Measurements from ENCODE around the gene FAM13A. TPM values are rescaled to one million over a fixed set of nuclear protein-coding genes. Genes with fewer than 3 reads are reported as not detected.
A peak's percentile ranks its signal among the peaks of the same experiment; 100 is the strongest.

Gene FAM13A
- total and polyA plus RNA-seq, 4 experiments from 2014 or later, result 9.6 to 19.7 (median 13.0) TPM

- intact Hi-C loops (cut with micrococcal nuclease), result no loop called here
- H3K9me3 Mint-ChIP-seq, result no peaks in the 10 kb centered on the region
- peaks cover 38 to 56% of the 10 kb centered on the region in 2 donors for H3K36me3 Mint-ChIP-seq
- H3K4me3 ChIP-seq (ENCODE audit: low read length in 2 of 2), result no peak overlapping the region
- ChIA-PET POLR2A (ENCODE audit: partially characterized antibody) (interaction anchor here (1.2 kb wide), 1 partner anchor 9 kb away, joined by 3 read pairs; no protein-coding TSS in a partner anchor), CTCF (ENCODE audit: partially characterized antibody) (interaction anchor here (1.8 kb wide), 1 partner anchor 207 kb away, joined by 5 read pairs; no protein-coding TSS in a partner anchor)
- H3K4me1 ChIP-seq (ENCODE audit: insufficient read depth, low read length), result no peaks in the 10 kb centered on the region
- no peak for DNase-seq
- no peak overlapping the region for H3K27ac ChIP-seq (ENCODE audit: low read depth, low read length)
- no peaks in the 10 kb centered on the region for H3K27me3 ChIP-seq (ENCODE audit: insufficient read depth, low read length)
- no peaks in the 10 kb centered on the region for H3K4me1 Mint-ChIP-seq
- H3K9me3 ChIP-seq (ENCODE audit: control insufficient read depth in 1 of 2, low read length in 2 of 2), result no peaks in the 10 kb centered on the region
- no peaks in the 10 kb centered on the region for H3K27me3 Mint-ChIP-seq
- H3K4me3 Mint-ChIP-seq, result no peak overlapping the region
- no peak overlapping the region for H3K27ac Mint-ChIP-seq
- peaks cover 15% of the 10 kb centered on the region for H3K36me3 ChIP-seq (ENCODE audit: insufficient read depth, low read length)
Measured at GRCh38 chr4:88747351-88747750, 309.6 kb downstream of the FAM13A start.

GRCh38 chr4:88746206-88746605 is 310.8 kb downstream of the FAM13A start:
- H3K27ac Mint-ChIP-seq, result no peak overlapping the region
- H3K9me3 Mint-ChIP-seq, result no peaks in the 10 kb centered on the region
- ChIA-PET POLR2A (ENCODE audit: partially characterized antibody) (interaction anchor here (1.2 kb wide), 1 partner anchor 8 kb away, joined by 3 read pairs; no protein-coding TSS in a partner anchor), CTCF (ENCODE audit: partially characterized antibody) (interaction anchor here (1.8 kb wide), 1 partner anchor 206 kb away, joined by 5 read pairs; no protein-coding TSS in a partner anchor)
- H3K4me3 ChIP-seq (ENCODE audit: low read length in 2 of 2), result no peak overlapping the region
- intact Hi-C loops (cut with micrococcal nuclease), result no loop called here
- peaks cover 38 to 46% of the 10 kb centered on the region in 2 donors for H3K36me3 Mint-ChIP-seq
- H3K27me3 ChIP-seq (ENCODE audit: insufficient read depth, low read length), result no peaks in the 10 kb centered on the region
- no peak for DNase-seq
- no peaks in the 10 kb centered on the region for H3K9me3 ChIP-seq (ENCODE audit: control insufficient read depth in 1 of 2, low read length in 2 of 2)
- H3K4me3 Mint-ChIP-seq, result no peak overlapping the region
- H3K36me3 ChIP-seq (ENCODE audit: insufficient read depth, low read length), result peaks cover 15% of the 10 kb centered on the region
- no peak overlapping the region for H3K27ac ChIP-seq (ENCODE audit: low read depth, low read length)
- no peaks in the 10 kb centered on the region for H3K27me3 Mint-ChIP-seq
- no peaks in the 10 kb centered on the region for H3K4me1 ChIP-seq (ENCODE audit: insufficient read depth, low read length)
- peaks cover 0 to 2% (median 0%) of the 10 kb centered on the region in 4 donors for H3K4me1 Mint-ChIP-seq

- no peaks in the 10 kb centered on the region for H3K9me3 Mint-ChIP-seq
- H3K4me1 ChIP-seq (ENCODE audit: insufficient read depth, low read length), result no peaks in the 10 kb centered on the region
- H3K36me3 ChIP-seq (ENCODE audit: insufficient read depth, low read length), result peaks cover 15% of the 10 kb centered on the region
- H3K4me1 Mint-ChIP-seq, result peaks cover 0 to 2% (median 0%) of the 10 kb centered on the region in 4 donors
- CTCF ChIA-PET (ENCODE audit: partially characterized antibody), result interaction anchor here (1.3 to 1.8 kb wide), 2 partner anchors 9 to 205 kb away, joined by 3 to 5 read pairs; no protein-coding TSS in a partner anchor
- H3K36me3 Mint-ChIP-seq, result peaks cover 38 to 44% of the 10 kb centered on the region in 2 donors
- H3K4me3 Mint-ChIP-seq, result no peak overlapping the region
- no peaks in the 10 kb centered on the region for H3K27me3 ChIP-seq (ENCODE audit: insufficient read depth, low read length)
- intact Hi-C loops (cut with micrococcal nuclease), result no loop called here
- no peak overlapping the region for H3K4me3 ChIP-seq (ENCODE audit: low read length in 2 of 2)
- H3K27ac Mint-ChIP-seq, result peak overlapping the region in 1 of 7 donors; percentile 1
- no peak overlapping the region for H3K27ac ChIP-seq (ENCODE audit: low read depth, low read length)
- DNase-seq, result no peak
- POLR2A ChIA-PET (ENCODE audit: partially characterized antibody), result no interaction called here
- H3K27me3 Mint-ChIP-seq, result no peaks in the 10 kb centered on the region
- no peaks in the 10 kb centered on the region for H3K9me3 ChIP-seq (ENCODE audit: control insufficient read depth in 1 of 2, low read length in 2 of 2)
Measured at GRCh38 chr4:88745581-88746163, 311.3 kb downstream of the FAM13A start.

GRCh38 chr4:88745175-88745574 is 311.8 kb downstream of the FAM13A start:
- peaks cover 0 to 2% (median 0%) of the 10 kb centered on the region in 4 donors for H3K4me1 Mint-ChIP-seq
- H3K36me3 ChIP-seq (ENCODE audit: insufficient read depth, low read length), result peaks cover 15% of the 10 kb centered on the region
- H3K27me3 Mint-ChIP-seq, result no peaks in the 10 kb centered on the region
- DNase-seq, result no peak
- no peaks in the 10 kb centered on the region for H3K27me3 ChIP-seq (ENCODE audit: insufficient read depth, low read length)
- no peak overlapping the region for H3K4me3 ChIP-seq (ENCODE audit: low read length in 2 of 2)
- peak overlapping the region in 1 of 7 donors; percentile 1 for H3K27ac Mint-ChIP-seq
- peaks cover 36 to 39% of the 10 kb centered on the region in 2 donors for H3K36me3 Mint-ChIP-seq
- no peaks in the 10 kb centered on the region for H3K9me3 ChIP-seq (ENCODE audit: control insufficient read depth in 1 of 2, low read length in 2 of 2)
- H3K9me3 Mint-ChIP-seq, result no peaks in the 10 kb centered on the region
- CTCF ChIA-PET (ENCODE audit: partially characterized antibody), result interaction anchor here (1.3 kb wide), 1 partner anchor 9 kb away, joined by 3 read pairs; no protein-coding TSS in a partner anchor
- H3K27ac ChIP-seq (ENCODE audit: low read depth, low read length), result no peak overlapping the region
- no peak overlapping the region for H3K4me3 Mint-ChIP-seq
- intact Hi-C loops (cut with micrococcal nuclease), result no loop called here
- POLR2A ChIA-PET (ENCODE audit: partially characterized antibody), result no interaction called here
- H3K4me1 ChIP-seq (ENCODE audit: insufficient read depth, low read length), result no peaks in the 10 kb centered on the region

- POLR2A ChIA-PET (ENCODE audit: partially characterized antibody), result no interaction called here
- intact Hi-C loops (cut with micrococcal nuclease), result no loop called here
Measured at GRCh38 chr4:88744609-88745008, 312.4 kb downstream of the FAM13A start.

GRCh38 chr4:88743696-88744095 is 313.3 kb downstream of the FAM13A start:
- peaks cover 2% of the 10 kb centered on the region for H3K36me3 ChIP-seq (ENCODE audit: insufficient read depth, low read length)
- H3K27ac ChIP-seq (ENCODE audit: low read depth, low read length), result no peak overlapping the region
- Mint-ChIP-seq H3K4me1 (peaks cover 0 to 8% (median 4%) of the 10 kb centered on the region in 4 donors), H3K9me3 (no peaks in the 10 kb centered on the region), H3K27ac (no peak overlapping the region), H3K4me3 (no peak overlapping the region), H3K36me3 (peaks cover 27 to 28% of the 10 kb centered on the region in 2 donors), H3K27me3 (no peaks in the 10 kb centered on the region)
- intact Hi-C loops (cut with micrococcal nuclease), result no loop called here
- no peaks in the 10 kb centered on the region for H3K27me3 ChIP-seq (ENCODE audit: insufficient read depth, low read length)
- no peaks in the 10 kb centered on the region for H3K4me1 ChIP-seq (ENCODE audit: insufficient read depth, low read length)
- H3K4me3 ChIP-seq (ENCODE audit: low read length in 2 of 2), result no peak overlapping the region
- ChIA-PET POLR2A (ENCODE audit: partially characterized antibody) (no interaction called here), CTCF (ENCODE audit: partially characterized antibody) (no interaction called here)
- no peaks in the 10 kb centered on the region for H3K9me3 ChIP-seq (ENCODE audit: control insufficient read depth in 1 of 2, low read length in 2 of 2)
- no peak for DNase-seq

More at GRCh38 chr4:88744609-88745008, 312.4 kb downstream of the FAM13A start:
- DNase-seq, result no peak
- Mint-ChIP-seq H3K4me1 (peaks cover 0 to 5% (median 1%) of the 10 kb centered on the region in 4 donors), H3K36me3 (peaks cover 32 to 35% of the 10 kb centered on the region in 2 donors), H3K9me3 (no peaks in the 10 kb centered on the region), H3K4me3 (no peak overlapping the region), H3K27me3 (no peaks in the 10 kb centered on the region), H3K27ac (peak overlapping the region in 1 of 7 donors; percentile 64)
- Histone ChIP-seq H3K27ac (ENCODE audit: low read depth, low read length) (no peak overlapping the region), H3K36me3 (ENCODE audit: insufficient read depth, low read length) (peaks cover 11% of the 10 kb centered on the region), H3K4me1 (ENCODE audit: insufficient read depth, low read length) (no peaks in the 10 kb centered on the region), H3K9me3 (ENCODE audit: control insufficient read depth in 1 of 2, low read length in 2 of 2) (no peaks in the 10 kb centered on the region), H3K27me3 (ENCODE audit: insufficient read depth, low read length) (no peaks in the 10 kb centered on the region), H3K4me3 (ENCODE audit: low read length in 2 of 2) (no peak overlapping the region)
- CTCF ChIA-PET (ENCODE audit: partially characterized antibody), result interaction anchor here (1.3 kb wide), 1 partner anchor 8 kb away, joined by 3 read pairs; no protein-coding TSS in a partner anchor

- peaks cover 19 to 20% of the 10 kb centered on the region in 2 donors for H3K36me3 Mint-ChIP-seq
- no peaks in the 10 kb centered on the region for H3K9me3 Mint-ChIP-seq
- Histone ChIP-seq H3K27ac (ENCODE audit: low read depth, low read length) (no peak overlapping the region), H3K4me1 (ENCODE audit: insufficient read depth, low read length) (peaks cover 3% of the 10 kb centered on the region), H3K36me3 (ENCODE audit: insufficient read depth, low read length) (no peaks in the 10 kb centered on the region), H3K9me3 (ENCODE audit: control insufficient read depth in 1 of 2, low read length in 2 of 2) (no peaks in the 10 kb centered on the region), H3K27me3 (ENCODE audit: insufficient read depth, low read length) (no peaks in the 10 kb centered on the region), H3K4me3 (ENCODE audit: low read length in 2 of 2) (no peak overlapping the region)
- no peak overlapping the region for H3K27ac Mint-ChIP-seq
- H3K27me3 Mint-ChIP-seq, result no peaks in the 10 kb centered on the region
- no peak overlapping the region for H3K4me3 Mint-ChIP-seq
- DNase-seq, result no peak
- ChIA-PET CTCF (ENCODE audit: partially characterized antibody) (interaction anchor here (1.2 kb wide), 2 partner anchors 11 to 203 kb away, joined by 3 to 4 read pairs; no protein-coding TSS in a partner anchor), POLR2A (ENCODE audit: partially characterized antibody) (no interaction called here)
- H3K4me1 Mint-ChIP-seq, result peaks cover 9 to 18% (median 13%) of the 10 kb centered on the region in 4 donors
- intact Hi-C loops (cut with micrococcal nuclease), result no loop called here
Measured at GRCh38 chr4:88742561-88742960, 314.4 kb downstream of the FAM13A start.

All from CD4-positive, alpha-beta memory T cell (primary cell).